IPS DF 6.9 (cell line): Measurements from ENCODE around the gene PSORS1C1.

Experiments
- DNase-seq: peaks from one replicate; pipeline ENCODE4 v3.0.0-alpha.2; 2013; ENCODE audit warnings: low read depth, low spot score
- H3K27ac ChIP-seq: one replicate; pipeline ENCODE4 v1.5.1; 2013; ENCODE audit warnings: low read length, control low read depth
- H3K27me3 ChIP-seq: 2 replicates; pipeline ENCODE4 v1.6.1; 2013; ENCODE audit warnings: mild to moderate bottlenecking, low read length; ENCODE audit not compliant: control insufficient read depth, insufficient read depth
- H3K36me3 ChIP-seq: 2 replicates; pipeline ENCODE4 v1.6.1; 2013; ENCODE audit warnings: low read length; ENCODE audit not compliant: control insufficient read depth, insufficient read depth
- H3K4me1 ChIP-seq: 2 replicates; pipeline ENCODE4 v1.6.1; 2013; ENCODE audit warnings: low read length; ENCODE audit not compliant: control insufficient read depth, insufficient read depth
- H3K4me3 ChIP-seq: 2 replicates; pipeline ENCODE4 v1.5.1; 2013; ENCODE audit warnings: mild to moderate bottlenecking, low read length
- H3K9me3 ChIP-seq: 2 replicates; pipeline ENCODE4 v1.6.1; 2013; ENCODE audit warnings: low read length, inconsistent platforms; ENCODE audit not compliant: control insufficient read depth, insufficient read depth
- WGBS: extraction: QIAGEN DNeasy Blood & Tissue Kit; methylation state at CpG from one replicate; pipeline ENCODE4 v1.1.7; 2013; ENCODE audit warnings: mixed read lengths, missing lambda C conversion rate; ENCODE audit not compliant: insufficient read length, insufficient coverage; 5-methylcytosine and 5-hydroxymethylcytosine counted together

PSORS1C1 gene

GRCh38 chr6:31142361-31142761 is 27.8 kb downstream of the PSORS1C1 start:
- Histone ChIP-seq H3K4me1 (peaks cover 6% of the 10 kb centered on the region), H3K4me3 (no peak overlapping the region), H3K36me3 (peaks cover 10% of the 10 kb centered on the region), H3K27me3 (no peaks in the 10 kb centered on the region), H3K27ac (no peak overlapping the region), H3K9me3 (no peaks in the 10 kb centered on the region)
- no CpG with 5 or more reads among the region's 2 CpGs for WGBS
- DNase-seq: no peak

- peaks cover 6% of the 10 kb centered on the region for H3K4me1 ChIP-seq
- H3K9me3 ChIP-seq: no peaks in the 10 kb centered on the region
- H3K27me3 ChIP-seq: no peaks in the 10 kb centered on the region
- no peak overlapping the region for H3K4me3 ChIP-seq
- WGBS: no CpG with 5 or more reads among the region's 11 CpGs
- H3K27ac ChIP-seq: no peak overlapping the region
- DNase-seq: no peak
- H3K36me3 ChIP-seq: peaks cover 11% of the 10 kb centered on the region
Observed at GRCh38 chr6:31143148-31143547, 28.5 kb downstream of the PSORS1C1 start.

DNA sequence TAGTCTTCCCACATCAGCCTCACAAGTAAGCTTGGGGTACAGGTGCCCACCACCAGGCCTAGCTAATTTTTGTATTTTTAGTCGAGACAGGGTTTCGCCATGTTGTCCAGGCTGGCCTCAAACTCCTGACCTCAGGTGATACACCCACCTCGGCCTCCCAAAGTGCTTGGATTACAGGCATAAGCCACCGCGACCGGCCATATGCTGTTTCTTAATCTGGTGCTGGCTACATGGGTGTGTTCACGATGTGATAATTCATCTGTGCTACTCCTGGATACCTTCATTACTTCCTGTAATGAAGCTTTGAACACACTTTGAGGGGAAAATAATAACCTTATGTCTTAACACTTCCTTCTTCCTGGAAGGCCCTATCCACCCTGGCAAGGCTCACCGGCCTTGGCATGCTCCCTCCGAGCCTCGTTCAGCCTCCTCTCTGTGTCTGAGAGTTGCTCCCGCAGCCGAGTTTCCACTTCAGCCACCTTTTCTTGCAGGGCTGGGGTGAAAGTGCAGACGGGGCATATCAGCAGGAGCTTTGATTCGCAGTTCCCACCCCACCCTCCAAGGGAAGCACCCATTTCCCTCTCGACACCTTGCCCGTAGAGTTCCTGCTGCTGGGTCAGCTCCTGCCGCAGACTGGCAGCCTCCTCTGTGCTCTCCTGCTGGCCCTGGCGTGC is 29.8 kb downstream of the PSORS1C1 start:
- H3K27me3 ChIP-seq: no peaks in the 10 kb centered on the region
- no peaks in the 10 kb centered on the region for H3K9me3 ChIP-seq
- no CpG with 5 or more reads among the region's 18 CpGs for WGBS
- no peak overlapping the region for H3K4me3 ChIP-seq
- no peak overlapping the region for H3K27ac ChIP-seq
- DNase-seq: no peak
- peaks cover 13% of the 10 kb centered on the region for H3K36me3 ChIP-seq
- H3K4me1 ChIP-seq: peaks cover 3% of the 10 kb centered on the region

- Histone ChIP-seq H3K27ac (no peak overlapping the region), H3K27me3 (no peaks in the 10 kb centered on the region), H3K9me3 (no peaks in the 10 kb centered on the region), H3K4me1 (peaks cover 2% of the 10 kb centered on the region), H3K36me3 (peaks cover 16% of the 10 kb centered on the region), H3K4me3 (no peak overlapping the region)
- no CpG with 5 or more reads among the region's 11 CpGs for WGBS
- DNase-seq: no peak
Observed at GRCh38 chr6:31144970-31145340, 30.4 kb downstream of the PSORS1C1 start.

DNA sequence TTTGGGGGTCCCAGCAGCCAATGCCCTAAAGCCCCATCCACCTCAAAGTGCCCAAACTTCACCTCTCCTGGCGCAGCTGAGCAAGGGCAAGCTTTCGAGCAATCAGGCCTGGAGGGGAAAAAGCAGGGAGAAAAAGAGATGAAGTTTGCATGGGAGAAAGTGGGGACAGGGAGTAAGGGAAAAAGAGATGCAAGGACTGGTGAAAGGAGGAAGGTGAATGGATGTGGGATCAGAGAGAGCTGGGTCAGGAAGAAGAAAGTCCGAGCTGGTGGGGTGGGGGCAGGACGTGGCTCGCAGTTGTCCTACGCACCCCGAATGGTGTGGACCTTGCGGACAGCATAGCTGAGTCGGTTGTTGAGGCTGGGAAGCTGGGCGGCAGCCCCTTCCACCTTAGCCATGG is 30.8 kb downstream of the PSORS1C1 start:
- WGBS: no CpG with 5 or more reads among the region's 10 CpGs
- H3K36me3 ChIP-seq: peaks cover 21% of the 10 kb centered on the region
- no peaks in the 10 kb centered on the region for H3K9me3 ChIP-seq
- peaks cover 1% of the 10 kb centered on the region; the same call in 1 of the 2 replicates for H3K4me1 ChIP-seq
- H3K27me3 ChIP-seq: no peaks in the 10 kb centered on the region
- no peak overlapping the region for H3K4me3 ChIP-seq
- H3K27ac ChIP-seq: no peak overlapping the region
- no peak for DNase-seq

GRCh38 chr6:31149827-31150447 is 35.3 kb downstream of the PSORS1C1 start:
- no peaks in the 10 kb centered on the region for H3K27me3 ChIP-seq
- no CpG with 5 or more reads among the region's 6 CpGs for WGBS
- H3K4me3 ChIP-seq: no peak overlapping the region
- H3K27ac ChIP-seq: no peak overlapping the region
- H3K9me3 ChIP-seq: no peaks in the 10 kb centered on the region
- no peaks in the 10 kb centered on the region for H3K4me1 ChIP-seq
- peaks cover 21% of the 10 kb centered on the region for H3K36me3 ChIP-seq
- DNase-seq: no peak

GRCh38 chr6:31152781-31153180 is 38.2 kb downstream of the PSORS1C1 start:
- Histone ChIP-seq H3K36me3 (peaks cover 21% of the 10 kb centered on the region), H3K27ac (no peak overlapping the region), H3K9me3 (no peaks in the 10 kb centered on the region), H3K4me3 (no peak overlapping the region), H3K27me3 (no peaks in the 10 kb centered on the region), H3K4me1 (no peaks in the 10 kb centered on the region; the same call in 1 of the 2 replicates)
- WGBS: no CpG with 5 or more reads among the region's 7 CpGs
- DNase-seq: no peak

- Histone ChIP-seq H3K27me3 (no peaks in the 10 kb centered on the region), H3K4me3 (no peak overlapping the region), H3K27ac (no peak overlapping the region), H3K9me3 (no peaks in the 10 kb centered on the region), H3K4me1 (peaks cover under 1% of the 10 kb centered on the region; the same call in 1 of the 2 replicates), H3K36me3 (peaks cover 18% of the 10 kb centered on the region)
- WGBS: no CpG with 5 or more reads among the region's 15 CpGs
- DNase-seq: no peak
Observed at GRCh38 chr6:31154436-31154835, 39.8 kb downstream of the PSORS1C1 start.

- no peak overlapping the region for H3K4me3 ChIP-seq
- WGBS: no CpG with 5 or more reads among the region's 7 CpGs
Observed at GRCh38 chr6:31156641-31157040, 42.0 kb downstream of the PSORS1C1 start.

GRCh38 chr6:31157513-31158139 is 43.0 kb downstream of the PSORS1C1 start, which contains the start of gene CCHCR1:
Gene CCHCR1 (minus strand): TSS chr6:31157802. CDS start chr6:31157600, 202 bp downstream.
- Histone ChIP-seq H3K27ac (no peak within 1 kb of the TSS), H3K4me1 (peaks cover 4% of the 10 kb centered on the region; the same call in 1 of the 2 replicates), H3K27me3 (no peaks in the 10 kb centered on the region), H3K9me3 (no peaks in the 10 kb centered on the region), H3K4me3 (peak within 1 kb of the TSS; percentile 69; the same call in 1 of the 2 replicates), H3K36me3 (peaks cover 8% of the 10 kb centered on the region; the same call in 1 of the 2 replicates)
- WGBS: no CpG with 5 or more reads among the region's 14 CpGs
- no peak for DNase-seq

More at GRCh38 chr6:31156641-31157040, 42.0 kb downstream of the PSORS1C1 start:
- peaks cover 8% of the 10 kb centered on the region; the same call in 1 of the 2 replicates for H3K36me3 ChIP-seq
- no peaks in the 10 kb centered on the region for H3K27me3 ChIP-seq
- peaks cover 2% of the 10 kb centered on the region; the same call in 1 of the 2 replicates for H3K4me1 ChIP-seq
- H3K27ac ChIP-seq: no peak overlapping the region
- H3K9me3 ChIP-seq: no peaks in the 10 kb centered on the region
- no peak for DNase-seq
